PC-3 (cell line): ENCODE measurements around the gene PCBP3. TPM values are rescaled to one million over a fixed set of nuclear protein-coding genes. Genes with fewer than 3 reads are reported as not detected.
A peak's percentile ranks its signal among the peaks of the same experiment; 100 is the strongest.
"Not testable (repeated sequence)": the region's sequence is repeated elsewhere in the genome, so short reads cannot be mapped to it uniquely, and the experiment has no call there.

ENCODE experiments used
- ATAC-seq: fragments of 200-7000 bp; cut with Tn5 transposase; 2 replicates; pipeline ENCODE4 v1.9.1; 2020; ENCODE audit warnings: mild to moderate bottlenecking, moderate library complexity
- BruUV-seq: library from RNA; stranded (reverse); fragments of 400-500 nt; replicated peaks from 2 replicates; lab custom pipeline; 2021; lab: Mats Ljungman, UMichigan
- CTCF ChIA-PET: fragments of 300-600 bp; sonication (Branson Sonifier 250); formaldehyde crosslinking; loops from one replicate; lab custom pipeline; 2022; ENCODE audit warnings: antibody characterized with exemption; lab: Charles Lee
- POLR2A ChIA-PET: fragments of 300-600 bp; sonication (Branson Sonifier 250); formaldehyde crosslinking; loops from one replicate; lab custom pipeline; 2022; ENCODE audit warnings: antibody characterized with exemption; ENCODE audit not compliant: unreplicated experiment; lab: Charles Lee
- DNase-seq: peaks from one replicate; pipeline ENCODE4 v3.0.0-alpha.2; 2015
- H2AFZ ChIP-seq: fragments of 300-600 bp; sonication (generic); 2 replicates; pipeline ENCODE4 v1.6.0; 2016; ENCODE audit warnings: antibody characterized with exemption, low read length
- H3F3A ChIP-seq: fragments of 300-600 bp; sonication (generic); one replicate; pipeline ENCODE4 v1.6.0; 2017; ENCODE audit warnings: antibody characterized with exemption, low read length, control low read depth, mild to moderate bottlenecking; ENCODE audit not compliant: unreplicated experiment
- H3K27ac ChIP-seq: fragments of 300-600 bp; sonication (generic); 2 replicates; pipeline ENCODE4 v1.5.1; 2016; ENCODE audit warnings: mild to moderate bottlenecking, low read length
- H3K27me3 ChIP-seq: fragments of 300-600 bp; sonication (generic); 2 replicates; pipeline ENCODE4 v1.6.1; 2016; ENCODE audit warnings: low read length, mixed read lengths
- H3K36me3 ChIP-seq: fragments of 300-600 bp; sonication (generic); 2 replicates; pipeline ENCODE4 v1.6.1; 2016; ENCODE audit warnings: low read depth, mixed run types, low read length, mixed read lengths
- H3K4me1 ChIP-seq: fragments of 300-600 bp; sonication (generic); 2 replicates; pipeline ENCODE4 v1.5.1; 2016; ENCODE audit warnings: low read length; ENCODE audit not compliant: insufficient read depth
- H3K4me2 ChIP-seq: fragments of 300-600 bp; sonication (generic); 2 replicates; pipeline ENCODE4 v1.6.0; 2016; ENCODE audit warnings: low read length
- H3K4me3 ChIP-seq: fragments of 300-600 bp; sonication (generic); 2 replicates; pipeline ENCODE4 v1.5.1; 2016; ENCODE audit warnings: mild to moderate bottlenecking, low read length, mixed read lengths
- H3K79me2 ChIP-seq: fragments of 300-600 bp; sonication (generic); 2 replicates; pipeline ENCODE4 v1.6.1; 2017; ENCODE audit warnings: low read length, mixed read lengths
- H3K9ac ChIP-seq: fragments of 300-600 bp; sonication (generic); 2 replicates; pipeline ENCODE4 v1.6.0; 2016; ENCODE audit warnings: mild to moderate bottlenecking, low read length
- H3K9me2 ChIP-seq: fragments of 300-600 bp; sonication (generic); replicated peaks from 2 replicates; pipeline ENCODE4 v1.6.1; 2016; ENCODE audit warnings: mixed run types, low read length, mixed read lengths
- H3K9me3 ChIP-seq: fragments of 300-600 bp; sonication (generic); 2 replicates; pipeline ENCODE4 v1.6.1; 2016; ENCODE audit warnings: low read length, mixed read lengths
- H4K20me1 ChIP-seq: fragments of 300-600 bp; sonication (generic); 2 replicates; pipeline ENCODE4 v1.6.1; 2016; ENCODE audit warnings: low read length, mixed read lengths
- CTCF ChIP-seq: fragments of 300-600 bp; sonication (generic); conservative IDR thresholded peaks from 2 replicates; pipeline ENCODE4 v1.5.1; 2017; ENCODE audit warnings: antibody characterized with exemption, low read depth, mild to moderate bottlenecking, low read length
- EZH2 ChIP-seq: fragments of 300-600 bp; sonication (generic); IDR thresholded peaks from one replicate; pipeline ENCODE4 v1.6.1; 2017; ENCODE audit warnings: antibody characterized with exemption, mild to moderate bottlenecking, low read length; ENCODE audit not compliant: unreplicated experiment
- EZH2phosphoT487 ChIP-seq: fragments of 300-600 bp; sonication (generic); IDR thresholded peaks from 2 replicates; pipeline ENCODE4 v1.6.1; 2018; ENCODE audit warnings: mild to moderate bottlenecking, antibody characterized with exemption, low read length, borderline replicate concordance
- intact Hi-C: fragments of 100-400 bp; cut with micrococcal nuclease; formaldehyde crosslinking; loops from 2 replicates; pipeline ENCODE4 v1.9.0; 2023
- total RNA-seq: library from RNA; depleted of rRNA; stranded (reverse); fragments of >200 nt; gene quantifications from 2 replicates; pipeline ENCODE4 v1.2.3, GENCODE V29; 2014

Gene PCBP3
- total RNA-seq, 1 experiment from 2014 or later = 2.4 TPM

- Histone ChIP-seq H3K4me2 (peak overlapping the region; percentile 98), H3K79me2 (no peaks in the 10 kb centered on the region), H3K36me3 (no peaks in the 10 kb centered on the region), H3K4me3 (peak overlapping the region; percentile 64), H2AFZ (peak overlapping the region; percentile 73), H3K27me3 (no peaks in the 10 kb centered on the region), H3K27ac (peak overlapping the region; percentile 93), H3K9me2 (no peaks in the 10 kb centered on the region), H3F3A (peaks cover 8% of the 10 kb centered on the region), H3K9ac (peak overlapping the region; percentile 90), H4K20me1 (no peaks in the 10 kb centered on the region), H3K9me3 (no peaks in the 10 kb centered on the region), H3K4me1 (peaks cover 41% of the 10 kb centered on the region)
- BruUV-seq = TSS peak; percentile 66
- peak; percentile 74 for DNase-seq
- ATAC-seq = peak; percentile 41
- CTCF ChIA-PET = interaction anchor here (0.6 to 1.8 kb wide), 7 partner anchors 9 to 255 kb away, joined by 3 to 22 read pairs (median 7); no protein-coding TSS in a partner anchor
- POLR2A ChIA-PET = interaction anchor here (0.6 to 1.1 kb wide), 4 partner anchors 9 to 157 kb away, joined by 3 to 13 read pairs (median 6); no protein-coding TSS in a partner anchor
- intact Hi-C loops = loop anchor here (5.0 kb wide), 1 partner anchor 168 kb away; no protein-coding TSS in a partner anchor
- no peak for TF ChIP-seq EZH2phosphoT487
- TF ChIP-seq EZH2 = no peak
- no peak for TF ChIP-seq CTCF
Measured at GRCh38 chr21:45974073-45975019, 330.8 kb downstream of the PCBP3 start.

DNA sequence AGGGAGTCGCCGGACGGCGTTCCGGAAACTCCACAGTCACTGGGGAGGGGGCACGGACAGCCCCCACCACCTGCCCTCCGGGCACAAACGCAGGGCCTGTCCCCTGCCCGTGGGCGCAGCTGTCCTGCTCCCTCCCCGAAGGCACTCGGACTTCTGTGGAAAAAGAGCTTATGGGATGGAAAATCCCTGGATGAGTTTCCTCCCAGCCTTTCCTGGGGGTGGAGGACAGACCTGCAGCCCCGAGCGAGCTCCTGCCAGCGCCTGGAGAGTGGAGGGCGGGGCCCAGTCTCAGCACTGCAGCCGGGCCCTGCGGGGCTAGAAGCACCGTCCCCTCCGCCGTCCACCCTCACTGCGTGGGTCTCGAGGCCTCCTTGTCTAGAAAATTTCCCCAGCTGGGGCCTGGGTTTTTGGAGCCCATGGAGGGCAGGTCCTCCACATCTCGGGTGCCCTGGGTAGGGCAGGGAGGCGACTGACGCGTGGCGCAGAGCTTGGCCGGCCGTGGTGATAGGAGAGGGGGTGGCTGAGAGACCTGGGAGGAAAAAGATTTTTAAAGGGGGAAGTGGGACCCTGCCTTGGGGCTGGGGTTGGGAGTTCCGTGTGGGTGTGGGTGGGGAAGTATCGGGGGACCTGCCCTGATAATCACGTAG is 331.6 kb downstream of the PCBP3 start:
- intact Hi-C loops = no loop called here
- Histone ChIP-seq H3K4me1 (peaks cover 49% of the 10 kb centered on the region), H3K36me3 (no peaks in the 10 kb centered on the region), H3K4me3 (peak overlapping the region; percentile 64), H3F3A (peaks cover 12% of the 10 kb centered on the region), H3K4me2 (peak overlapping the region; percentile 98), H2AFZ (peak overlapping the region; percentile 73), H3K9me3 (no peaks in the 10 kb centered on the region), H3K79me2 (0 out of 2 replicates have a peak, but pooled peaks cover under 1% of the 10 kb centered on the region), H3K27me3 (no peaks in the 10 kb centered on the region), H4K20me1 (no peaks in the 10 kb centered on the region), H3K9me2 (no peaks in the 10 kb centered on the region), H3K27ac (peak overlapping the region; percentile 93), H3K9ac (peak overlapping the region; percentile 90)
- DNase-seq (peak; percentile 70), ATAC-seq (peak; percentile 29)
- BruUV-seq = no TSS peak
- ChIA-PET POLR2A (interaction anchor here (0.6 to 1.1 kb wide), 2 partner anchors 19 to 124 kb away, joined by 3 read pairs; no protein-coding TSS in a partner anchor), CTCF (interaction anchor here (0.6 kb wide), 1 partner anchor 8 kb away, joined by 3 read pairs; no protein-coding TSS in a partner anchor)
- TF ChIP-seq CTCF (no peak), EZH2 (no peak), EZH2phosphoT487 (no peak)

- ATAC-seq, intact Hi-C loops, CTCF ChIA-PET, DNase-seq, H3K9me2 ChIP-seq, H3K79me2 ChIP-seq, H3K36me3 ChIP-seq, BruUV-seq, H4K20me1 ChIP-seq, H3K4me3 ChIP-seq, H3K27me3 ChIP-seq, H3K9me3 ChIP-seq, H2AFZ ChIP-seq: not testable (repeated sequence)
- peaks cover 12% of the 10 kb centered on the region for H3F3A ChIP-seq
- peaks cover 56% of the 10 kb centered on the region for H3K4me1 ChIP-seq
- H3K9ac ChIP-seq = peak overlapping the region; percentile 90; the same call in 1 of the 2 replicates
- peak overlapping the region; percentile 98; the same call in 1 of the 2 replicates for H3K4me2 ChIP-seq
- POLR2A ChIA-PET = interaction anchor here (0.6 to 1.1 kb wide), 2 partner anchors 18 to 124 kb away, joined by 3 read pairs; no protein-coding TSS in a partner anchor
- peak overlapping the region; percentile 93 for H3K27ac ChIP-seq
Measured at GRCh38 chr21:45975667-45976409, 332.3 kb downstream of the PCBP3 start.
